Mammary epithelial cell (primary cell): Measurements from ENCODE around the gene MORN5.

ENCODE experiments used
- CTCF ChIP-seq, 2 donors: IDR thresholded peaks in 1 of 2; conservative IDR thresholded peaks in 1 of 2; 2 replicates each; pipeline ENCODE4 v1.5.1; 2011 to 2012; ENCODE audit warnings: inconsistent platforms in 2 of 2, low read length in 2 of 2, mild to moderate bottlenecking in 2 of 2, control low read depth in 1 of 2, low read depth in 1 of 2; ENCODE audit not compliant: insufficient read depth in 1 of 2; ENCODE audit errors: extremely low read depth in 1 of 2
- EZH2 ChIP-seq: IDR thresholded peaks from 2 replicates; pipeline ENCODE4 v1.6.1; 2012; ENCODE audit warnings: low read length, inconsistent platforms, borderline replicate concordance

GRCh38 chr9:122173670-122174069 is 14.0 kb downstream of the MORN5 start:
- TF ChIP-seq CTCF (conservative IDR thresholded peaks at IDR 0.05 in 1 of 2, IDR thresholded peaks at IDR 0.05 in 1 of 2; ENCODE audit: extremely low read depth in 1 of 2, insufficient read depth in 1 of 2, low read depth in 1 of 2, low read length in 2 of 2), result no peak
- no peak for TF ChIP-seq EZH2
